HEK293 (cell line): Measurements from ENCODE around the gene GRK5.

ENCODE experiments used
- CTCF ChIA-PET: fragments of 350-600 bp; formaldehyde crosslinking; extraction: SDS; loops from one replicate; lab custom pipeline; 2021; ENCODE audit warnings: antibody characterized with exemption; lab: Yijun Ruan, JAX
- POLR2A ChIA-PET: fragments of 300-600 bp; formaldehyde crosslinking; extraction: SDS; loops from one replicate; lab custom pipeline; 2020; ENCODE audit warnings: antibody characterized with exemption, inconsistent platforms; lab: Yijun Ruan, JAX
- H3K27ac ChIP-seq: fragments of 200-500 bp; sonication (Bioruptor generic); 2 replicates; pipeline ENCODE4 v1.5.1; 2014; ENCODE audit warnings: low read depth, low read length, control low read depth, inconsistent platforms; ENCODE audit errors: extremely low read depth
- H3K36me3 ChIP-seq, 2 experiments: fragments of 200-500 bp in 1 of 2; sonication (Bioruptor generic) in 1 of 2; 1 replicate in 1 of 2; 2 replicates in 1 of 2; pipeline ENCODE4 v1.5.1; 2014 to 2017; ENCODE audit warnings: inconsistent platforms in 2 of 2, low read length in 2 of 2; ENCODE audit not compliant: control insufficient read depth in 2 of 2, insufficient read depth in 1 of 2
- H3K4me1 ChIP-seq: fragments of 200-500 bp; sonication (Bioruptor generic); 2 replicates; pipeline ENCODE4 v1.5.1; 2014; ENCODE audit warnings: mild to moderate bottlenecking, low read length, inconsistent platforms; ENCODE audit not compliant: control insufficient read depth, insufficient read depth
- H3K4me3 ChIP-seq: 2 replicates; pipeline ENCODE4 v1.5.1; 2011; ENCODE audit warnings: low read depth, mild to moderate bottlenecking, control low read depth, low read length, moderate library complexity
- H3K9me3 ChIP-seq: fragments of 200-500 bp; sonication (Bioruptor generic); 2 replicates; pipeline ENCODE4 v1.5.1; 2014; ENCODE audit warnings: low read depth, low read length, inconsistent platforms; ENCODE audit not compliant: control insufficient read depth, insufficient read depth
- GFI1B ChIP-seq: fragments of 450-650 bp; formaldehyde crosslinking; IDR thresholded peaks from 2 replicates; pipeline ENCODE4 v1.5.1; 2016; ENCODE audit warnings: missing biosample characterization, missing genetic modification characterization
- GLIS1 ChIP-seq: fragments of 450-650 bp; formaldehyde crosslinking; IDR thresholded peaks from 2 replicates; pipeline ENCODE4 v1.5.1; 2016; ENCODE audit warnings: missing biosample characterization, missing genetic modification characterization
- OSR2 ChIP-seq: fragments of 450-650 bp; formaldehyde crosslinking; IDR thresholded peaks from 2 replicates; pipeline ENCODE4 v1.5.1; 2016; ENCODE audit warnings: missing biosample characterization, missing genetic modification characterization
- SALL2 ChIP-seq: fragments of 450-650 bp; formaldehyde crosslinking; IDR thresholded peaks from 2 replicates; pipeline ENCODE4 v1.5.0; 2017; ENCODE audit warnings: missing biosample characterization, mild to moderate bottlenecking, missing genetic modification characterization, borderline replicate concordance
- SCRT2 ChIP-seq: fragments of 450-650 bp; formaldehyde crosslinking; IDR thresholded peaks from 2 replicates; pipeline ENCODE4 v1.5.1; 2016; ENCODE audit warnings: missing biosample characterization, missing genetic modification characterization
- SP3 ChIP-seq: fragments of 450-650 bp; formaldehyde crosslinking; IDR thresholded peaks from 2 replicates; pipeline ENCODE4 v1.5.1; 2016; ENCODE audit warnings: missing biosample characterization, missing genetic modification characterization
- WT1 ChIP-seq: fragments of 450-650 bp; formaldehyde crosslinking; IDR thresholded peaks from 2 replicates; pipeline ENCODE4 v1.5.1; 2016; ENCODE audit warnings: missing biosample characterization, missing genetic modification characterization
- ZBTB21 ChIP-seq: fragments of 450-650 bp; formaldehyde crosslinking; IDR thresholded peaks from 2 replicates; pipeline ENCODE4 v1.5.1; 2017; ENCODE audit warnings: missing biosample characterization, missing genetic modification characterization
- ZBTB48 ChIP-seq: fragments of 450-650 bp; formaldehyde crosslinking; IDR thresholded peaks from 2 replicates; pipeline ENCODE4 v1.5.1; 2016; ENCODE audit warnings: missing biosample characterization, missing genetic modification characterization
- ZBTB8A ChIP-seq: fragments of 450-650 bp; formaldehyde crosslinking; IDR thresholded peaks from 2 replicates; pipeline ENCODE4 v1.5.1; 2016; ENCODE audit warnings: missing biosample characterization, missing genetic modification characterization
- ZIC2 ChIP-seq: fragments of 450-650 bp; formaldehyde crosslinking; IDR thresholded peaks from 2 replicates; pipeline ENCODE4 v1.5.1; 2016; ENCODE audit warnings: missing biosample characterization, missing genetic modification characterization
- ZNF140 ChIP-seq: fragments of 450-650 bp; formaldehyde crosslinking; IDR thresholded peaks from 2 replicates; pipeline ENCODE4 v1.5.1; 2016; ENCODE audit warnings: missing biosample characterization, missing genetic modification characterization
- ZNF211 ChIP-seq: fragments of 450-650 bp; formaldehyde crosslinking; IDR thresholded peaks from 2 replicates; pipeline ENCODE4 v1.5.1; 2016; ENCODE audit warnings: low read depth, missing biosample characterization, missing genetic modification characterization
- ZNF423 ChIP-seq: fragments of 450-650 bp; formaldehyde crosslinking; IDR thresholded peaks from 2 replicates; pipeline ENCODE4 v1.5.1; 2016; ENCODE audit warnings: missing biosample characterization, missing genetic modification characterization
- ZNF677 ChIP-seq: fragments of 450-650 bp; IDR thresholded peaks from 2 replicates; pipeline ENCODE4 v1.5.0; 2018; ENCODE audit warnings: missing biosample characterization, mild to moderate bottlenecking, missing genetic modification characterization, moderate library complexity
- ZNF768 ChIP-seq: fragments of 450-650 bp; formaldehyde crosslinking; IDR thresholded peaks from 2 replicates; pipeline ENCODE4 v1.5.1; 2018; ENCODE audit warnings: missing biosample characterization, mild to moderate bottlenecking, missing genetic modification characterization
- ZNF843 ChIP-seq: fragments of 450-650 bp; formaldehyde crosslinking; IDR thresholded peaks from 2 replicates; pipeline ENCODE4 v1.5.1; 2016; ENCODE audit warnings: missing biosample characterization, missing genetic modification characterization
- ZSCAN30 ChIP-seq: fragments of 450-650 bp; IDR thresholded peaks from 2 replicates; pipeline ENCODE4 v1.5.1; 2018; ENCODE audit warnings: missing biosample characterization, mild to moderate bottlenecking, missing genetic modification characterization, moderate library complexity
- TF ChIP-seq, protein P1 (sequence below): fragments of 450-650 bp; formaldehyde crosslinking; IDR thresholded peaks from 2 replicates; pipeline ENCODE4 v1.5.1; 2016; ENCODE audit warnings: missing biosample characterization, missing genetic modification characterization
- TF ChIP-seq, protein P2 (sequence below): fragments of 450-650 bp; formaldehyde crosslinking; IDR thresholded peaks from 2 replicates; pipeline ENCODE4; 2016; ENCODE audit warnings: missing biosample characterization, missing genetic modification characterization
- TF ChIP-seq, protein P3 (sequence below): fragments of 450-650 bp; formaldehyde crosslinking; IDR thresholded peaks from 2 replicates; pipeline ENCODE4 v1.5.1; 2016; ENCODE audit warnings: missing biosample characterization, missing genetic modification characterization

Gene GRK5

DNA sequence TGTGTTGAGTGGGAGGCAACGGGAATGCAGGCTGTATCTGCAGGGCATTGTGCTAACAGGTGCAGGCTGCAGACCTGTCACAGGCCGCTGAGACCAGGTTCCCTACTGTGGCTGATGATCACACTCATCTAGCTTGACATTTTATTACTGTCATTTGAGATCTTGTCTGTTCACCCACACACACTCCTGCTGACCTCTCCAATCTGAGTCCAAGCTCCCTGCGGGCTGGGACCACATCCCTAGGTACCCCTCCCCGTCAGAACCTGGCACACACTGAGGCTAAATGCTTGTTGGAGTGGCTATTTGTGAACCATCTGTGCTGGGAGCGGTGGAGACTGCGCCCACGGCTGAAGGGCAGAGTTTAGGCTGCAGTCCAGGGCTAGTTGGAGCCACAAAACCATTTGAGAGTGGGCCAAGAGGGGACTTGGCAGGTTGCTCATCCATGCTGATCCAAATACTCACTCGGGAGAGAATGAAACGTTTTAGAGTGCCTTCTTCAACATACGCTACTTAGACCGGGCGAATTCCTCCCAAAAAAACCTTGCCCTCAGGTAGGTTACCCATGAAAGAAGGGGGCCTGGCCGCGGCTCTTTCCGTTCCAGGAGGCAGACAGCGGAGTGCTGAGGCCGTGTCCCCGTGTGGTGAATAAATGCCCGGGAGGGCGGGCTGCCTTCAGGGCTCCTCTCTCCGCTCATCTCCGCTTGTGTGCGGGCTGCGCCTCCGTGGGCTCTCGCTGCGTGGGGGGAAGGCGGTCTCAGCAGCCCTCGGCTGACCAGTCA, 170.8 kb downstream of the GRK5 start (continued):
- TF ChIP-seq, protein P1, sequence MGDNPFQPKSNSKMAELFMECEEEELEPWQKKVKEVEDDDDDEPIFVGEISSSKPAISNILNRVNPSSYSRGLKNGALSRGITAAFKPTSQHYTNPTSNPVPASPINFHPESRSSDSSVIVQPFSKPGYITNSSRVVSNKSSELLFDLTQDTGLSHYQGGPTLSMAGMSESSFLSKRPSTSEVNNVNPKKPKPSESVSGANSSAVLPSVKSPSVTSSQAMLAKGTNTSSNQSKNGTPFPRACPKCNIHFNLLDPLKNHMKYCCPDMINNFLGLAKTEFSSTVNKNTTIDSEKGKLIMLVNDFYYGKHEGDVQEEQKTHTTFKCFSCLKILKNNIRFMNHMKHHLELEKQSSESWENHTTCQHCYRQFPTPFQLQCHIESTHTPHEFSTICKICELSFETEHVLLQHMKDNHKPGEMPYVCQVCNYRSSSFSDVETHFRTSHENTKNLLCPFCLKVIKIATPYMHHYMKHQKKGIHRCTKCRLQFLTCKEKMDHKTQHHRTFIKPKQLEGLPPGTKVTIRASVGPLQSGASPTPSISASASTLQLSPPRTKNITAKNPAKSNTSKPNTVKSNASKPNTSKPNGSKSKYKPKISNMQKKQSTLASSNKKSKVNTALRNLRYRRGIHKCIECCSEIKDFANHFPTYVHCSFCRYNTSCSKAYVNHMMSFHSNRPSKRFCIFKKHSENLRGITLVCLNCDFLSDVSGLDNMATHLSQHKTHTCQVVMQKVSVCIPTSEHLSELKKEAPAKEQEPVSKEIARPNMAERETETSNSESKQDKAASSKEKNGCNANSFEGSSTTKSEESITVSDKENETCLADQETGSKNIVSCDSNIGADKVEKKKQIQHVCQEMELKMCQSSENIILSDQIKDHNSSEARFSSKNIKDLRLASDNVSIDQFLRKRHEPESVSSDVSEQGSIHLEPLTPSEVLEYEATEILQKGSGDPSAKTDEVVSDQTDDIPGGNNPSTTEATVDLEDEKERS: no peak
- 0 out of 2 replicates have a peak, but pooled peaks have one; percentile 20 for TF ChIP-seq GFI1B (tag by site-specific recombination)
- TF ChIP-seq ZSCAN30 (tag by site-specific recombination): 0 out of 2 replicates have a peak, but pooled peaks have one; percentile 27
- TF ChIP-seq ZNF768: no peak
- TF ChIP-seq ZBTB8A (tag by site-specific recombination): 0 out of 2 replicates have a peak, but pooled peaks have one; percentile 22
- TF ChIP-seq, protein P2, sequence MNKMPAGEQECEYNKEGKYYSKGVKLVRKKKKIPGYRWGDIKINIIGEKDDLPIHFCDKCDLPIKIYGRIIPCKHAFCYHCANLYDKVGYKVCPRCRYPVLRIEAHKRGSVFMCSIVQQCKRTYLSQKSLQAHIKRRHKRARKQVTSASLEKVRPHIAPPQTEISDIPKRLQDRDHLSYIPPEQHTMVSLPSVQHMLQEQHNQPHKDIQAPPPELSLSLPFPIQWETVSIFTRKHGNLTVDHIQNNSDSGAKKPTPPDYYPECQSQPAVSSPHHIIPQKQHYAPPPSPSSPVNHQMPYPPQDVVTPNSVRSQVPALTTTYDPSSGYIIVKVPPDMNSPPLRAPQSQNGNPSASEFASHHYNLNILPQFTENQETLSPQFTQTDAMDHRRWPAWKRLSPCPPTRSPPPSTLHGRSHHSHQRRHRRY (tag by site-specific recombination): no peak
- TF ChIP-seq WT1: peak; percentile 47
- 0 out of 2 replicates have a peak, but pooled peaks have one; percentile 15 for TF ChIP-seq OSR2 (tag by site-specific recombination)
- TF ChIP-seq ZBTB48 (tag by site-specific recombination): no peak
- TF ChIP-seq SCRT2 (tag by site-specific recombination): peak; percentile 93
- no peak for TF ChIP-seq ZBTB21 (tag by site-specific recombination)
- TF ChIP-seq GLIS1 (tag by site-specific recombination): peak; percentile 11; the same call in 1 of the 2 replicates
- TF ChIP-seq, protein P3, sequence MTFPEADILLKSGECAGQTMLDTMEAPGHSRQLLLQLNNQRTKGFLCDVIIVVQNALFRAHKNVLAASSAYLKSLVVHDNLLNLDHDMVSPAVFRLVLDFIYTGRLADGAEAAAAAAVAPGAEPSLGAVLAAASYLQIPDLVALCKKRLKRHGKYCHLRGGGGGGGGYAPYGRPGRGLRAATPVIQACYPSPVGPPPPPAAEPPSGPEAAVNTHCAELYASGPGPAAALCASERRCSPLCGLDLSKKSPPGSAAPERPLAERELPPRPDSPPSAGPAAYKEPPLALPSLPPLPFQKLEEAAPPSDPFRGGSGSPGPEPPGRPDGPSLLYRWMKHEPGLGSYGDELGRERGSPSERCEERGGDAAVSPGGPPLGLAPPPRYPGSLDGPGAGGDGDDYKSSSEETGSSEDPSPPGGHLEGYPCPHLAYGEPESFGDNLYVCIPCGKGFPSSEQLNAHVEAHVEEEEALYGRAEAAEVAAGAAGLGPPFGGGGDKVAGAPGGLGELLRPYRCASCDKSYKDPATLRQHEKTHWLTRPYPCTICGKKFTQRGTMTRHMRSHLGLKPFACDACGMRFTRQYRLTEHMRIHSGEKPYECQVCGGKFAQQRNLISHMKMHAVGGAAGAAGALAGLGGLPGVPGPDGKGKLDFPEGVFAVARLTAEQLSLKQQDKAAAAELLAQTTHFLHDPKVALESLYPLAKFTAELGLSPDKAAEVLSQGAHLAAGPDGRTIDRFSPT (tag by site-specific recombination): 0 out of 2 replicates have a peak, but pooled peaks have one; percentile 11
- 0 out of 2 replicates have a peak, but pooled peaks have one; percentile 30 for TF ChIP-seq ZNF423 (tag by site-specific recombination)
- no peak for TF ChIP-seq SALL2 (tag by site-specific recombination)
- no peak for TF ChIP-seq ZNF211 (tag by site-specific recombination)
- TF ChIP-seq ZNF843: peak; percentile 39; the same call in 1 of the 2 replicates
- peak; percentile 95 for TF ChIP-seq ZIC2 (tag by site-specific recombination)
- TF ChIP-seq ZNF140 (tag by site-specific recombination): no peak
- no peak for TF ChIP-seq SP3 (tag by site-specific recombination)

DNA sequence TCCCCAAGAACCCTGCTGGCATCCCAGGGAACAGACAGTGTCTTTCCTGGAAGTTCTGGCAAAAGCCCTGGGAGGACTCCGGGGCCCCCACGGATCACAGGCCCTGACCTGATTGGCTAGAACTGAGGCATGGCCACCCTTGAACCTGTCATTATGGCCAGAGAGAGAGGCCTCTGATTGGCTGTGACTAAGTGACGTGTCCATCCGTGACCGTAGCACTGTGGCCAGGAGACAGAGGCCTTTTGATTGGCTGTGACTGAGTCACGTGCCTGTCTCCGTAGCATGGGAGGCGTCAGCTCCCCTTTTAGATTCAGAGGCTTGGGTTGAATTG, 171.3 kb downstream of the GRK5 start:
- ChIA-PET POLR2A (no interaction called here), CTCF (interaction anchor here (0.6 kb wide), 2 partner anchors 18 to 22 kb away, joined by 3 to 4 read pairs; no protein-coding TSS in a partner anchor)
- no peaks in the 10 kb centered on the region for H3K36me3 ChIP-seq
- H3K27ac ChIP-seq: no peak overlapping the region
- H3K4me3 ChIP-seq: no peak overlapping the region
- H3K4me1 ChIP-seq: no peaks in the 10 kb centered on the region
- TF ChIP-seq ZNF677 (tag by site-specific recombination): no peak
- no peaks in the 10 kb centered on the region for H3K9me3 ChIP-seq
